HG03045 (cell line): Measurements from ENCODE around the gene PLD1.
"Not testable (repeated sequence)": the region's sequence is repeated elsewhere in the genome, so short reads cannot be mapped to it uniquely, and the experiment has no call there.

Experiments
- ATAC-seq: cut with Tn5 transposase; IDR thresholded peaks from one replicate; pipeline ENCODE4 v1.9.1; 2021; ENCODE audit warnings: mild to moderate bottlenecking, moderate library complexity; ENCODE audit not compliant: unreplicated experiment

The PLD1 gene

DNA sequence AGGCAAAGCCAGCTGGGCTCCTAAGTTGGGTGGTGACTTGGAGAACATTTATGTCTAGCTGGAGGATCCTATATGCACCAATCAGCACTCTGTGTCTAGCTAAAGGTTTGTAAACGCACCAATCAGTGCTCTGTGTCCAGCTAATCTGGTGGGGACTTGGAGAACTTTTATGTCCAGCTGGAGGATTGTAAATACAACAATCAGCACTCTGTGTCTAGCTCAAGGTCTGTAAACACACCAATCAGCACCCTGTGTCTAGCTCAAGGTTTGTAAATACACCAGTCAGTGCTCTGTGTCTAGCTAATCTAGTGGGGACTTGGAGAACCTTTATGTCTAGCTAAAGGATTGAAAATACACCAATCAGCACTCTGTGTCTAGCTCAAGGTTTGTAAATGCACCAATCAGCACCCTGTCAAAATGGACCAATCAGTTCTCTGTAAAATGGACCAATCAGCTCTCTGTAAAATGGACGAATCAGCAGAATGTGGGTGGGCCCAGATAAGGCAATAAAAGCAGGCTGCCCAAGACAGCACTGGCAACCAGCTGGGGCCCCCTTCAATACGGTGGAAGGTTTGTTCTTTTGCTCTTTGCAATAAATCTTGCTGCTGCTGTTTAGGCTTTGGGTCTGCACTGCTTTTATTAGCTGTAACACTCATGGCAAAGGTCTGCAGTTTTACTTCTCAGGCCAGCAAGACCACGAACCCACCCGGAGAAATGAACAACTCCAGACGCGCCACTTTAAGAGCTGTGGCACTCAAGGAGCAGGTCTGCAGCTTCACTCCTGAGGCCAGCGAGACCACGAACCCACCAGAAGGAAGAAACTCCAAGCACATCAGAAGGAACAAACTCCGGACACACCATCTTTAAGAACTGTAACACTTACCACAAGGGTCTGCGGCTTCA lies 63.7 kb downstream of the PLD1 start:
- not testable (repeated sequence) for ATAC-seq

DNA sequence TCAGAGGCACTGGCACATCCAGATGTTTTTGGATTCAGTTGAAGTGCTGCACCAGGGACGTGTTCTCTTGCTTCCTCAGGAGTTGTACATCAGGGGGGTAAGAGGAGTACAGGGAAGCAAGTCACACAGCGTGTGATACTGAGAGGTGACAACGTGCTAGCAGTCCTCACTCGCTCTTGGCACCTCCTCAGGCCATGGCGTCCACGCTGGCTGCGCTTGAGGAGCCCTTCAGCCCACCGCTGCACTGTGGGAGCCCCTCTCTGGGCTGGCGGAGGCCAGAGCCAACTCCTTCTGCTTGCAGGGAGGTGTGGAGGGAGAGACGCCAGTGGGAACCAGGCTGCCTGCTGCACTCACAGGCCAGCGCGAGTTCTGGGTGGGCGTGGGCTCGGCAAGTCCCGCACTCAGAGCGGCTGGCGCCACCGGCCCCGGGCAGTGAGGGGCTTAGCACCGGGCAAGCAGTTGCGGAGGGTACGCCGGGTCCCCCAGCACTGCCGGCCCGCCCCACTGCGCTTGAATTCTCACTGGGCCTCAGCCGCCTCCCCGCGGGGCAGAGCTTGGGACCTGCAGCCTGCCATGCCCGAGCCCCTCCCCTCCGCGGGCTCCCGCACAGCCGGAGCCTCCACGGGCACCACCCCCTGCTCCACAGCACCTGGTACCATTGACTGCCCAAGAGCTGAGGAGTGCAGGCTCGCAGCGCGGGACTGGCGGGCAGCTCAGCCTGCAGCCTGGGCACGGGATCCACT lies 64.5 kb downstream of the PLD1 start:
- no peak for ATAC-seq

DNA sequence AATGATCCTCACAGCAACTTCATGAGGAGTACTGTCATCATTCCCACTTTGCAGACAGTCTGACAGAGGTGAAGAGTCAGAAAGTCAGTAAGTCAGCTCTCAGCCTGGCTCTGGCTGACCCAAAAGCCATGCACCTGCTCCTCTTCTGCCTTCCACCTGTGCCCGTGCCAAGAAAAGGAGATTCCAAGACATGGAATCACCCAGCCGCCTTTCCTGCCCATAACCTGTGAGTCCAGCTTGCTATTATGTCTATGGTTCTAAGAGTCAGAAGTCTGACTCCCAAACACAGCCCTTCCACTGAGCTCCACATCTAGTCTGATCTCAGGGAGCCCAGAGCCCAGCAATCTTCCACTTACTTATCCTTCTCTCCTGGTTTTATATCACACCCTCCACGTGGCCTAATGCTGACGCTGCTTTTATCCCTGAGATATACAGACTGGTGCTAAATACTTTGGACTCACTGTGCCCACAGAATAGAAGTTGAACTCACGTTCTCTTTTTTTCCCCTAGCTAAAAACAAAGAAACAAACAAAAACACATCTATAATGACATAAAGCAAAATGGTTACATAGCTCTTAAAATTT lies 66.0 kb downstream of the PLD1 start:
- no peak for ATAC-seq

DNA sequence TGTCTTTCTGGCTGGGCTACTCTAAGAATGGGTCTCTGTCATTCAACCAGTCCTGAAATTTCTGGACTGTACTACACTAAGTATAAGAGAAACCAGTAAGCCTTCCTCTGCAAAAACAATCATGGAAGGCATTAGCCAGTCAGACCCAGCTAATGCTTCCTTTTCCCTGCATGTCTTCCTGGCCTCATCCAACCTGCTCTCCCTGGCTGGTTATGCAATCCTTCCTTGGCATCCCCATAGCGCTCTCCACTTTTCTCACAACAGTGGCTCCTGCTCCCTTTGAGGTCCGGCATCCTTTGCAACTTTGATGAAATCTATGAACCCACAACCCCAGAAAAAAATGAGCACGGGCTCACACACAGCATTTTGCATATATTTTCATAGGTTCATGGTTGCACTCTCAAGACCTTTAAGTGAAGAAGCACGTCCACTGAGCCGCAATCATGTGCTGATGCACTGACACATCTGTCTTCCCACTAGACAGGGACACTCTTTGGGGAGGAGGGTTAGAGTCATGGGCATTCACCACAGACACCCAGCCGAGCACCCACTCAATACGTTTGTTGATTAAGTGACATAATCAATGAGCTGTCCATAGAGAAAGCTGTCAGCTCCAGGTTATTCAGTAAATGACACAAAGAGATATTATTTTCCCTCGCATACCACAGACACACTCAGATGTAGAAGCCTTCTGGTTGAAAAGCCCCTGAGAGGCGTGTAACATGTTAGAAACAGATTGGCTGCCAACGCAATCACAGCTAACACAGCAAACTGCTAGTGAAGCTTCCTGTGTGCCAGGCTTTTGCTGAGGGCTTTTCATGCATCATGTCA lies 66.7 kb downstream of the PLD1 start:
- no peak for ATAC-seq

DNA sequence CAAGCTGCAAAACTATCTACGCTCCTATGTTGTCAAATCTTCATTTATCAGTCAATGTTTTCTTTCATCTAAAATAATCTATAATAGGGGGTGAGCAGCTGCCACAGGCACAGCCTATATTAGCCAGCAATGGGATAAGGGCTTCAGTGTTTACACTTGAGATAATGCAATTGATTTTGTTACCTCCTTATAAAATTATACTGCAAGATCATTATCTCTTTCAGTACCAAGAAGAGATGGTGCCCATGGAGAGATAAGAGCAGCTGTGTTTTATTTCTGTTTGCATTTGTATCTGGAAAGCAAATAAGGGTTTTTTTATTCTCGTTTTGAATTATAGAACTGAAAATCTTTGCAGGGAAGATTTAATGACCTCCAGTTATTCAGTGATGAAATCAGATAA lies 68.9 kb downstream of the PLD1 start:
- no peak for ATAC-seq

DNA sequence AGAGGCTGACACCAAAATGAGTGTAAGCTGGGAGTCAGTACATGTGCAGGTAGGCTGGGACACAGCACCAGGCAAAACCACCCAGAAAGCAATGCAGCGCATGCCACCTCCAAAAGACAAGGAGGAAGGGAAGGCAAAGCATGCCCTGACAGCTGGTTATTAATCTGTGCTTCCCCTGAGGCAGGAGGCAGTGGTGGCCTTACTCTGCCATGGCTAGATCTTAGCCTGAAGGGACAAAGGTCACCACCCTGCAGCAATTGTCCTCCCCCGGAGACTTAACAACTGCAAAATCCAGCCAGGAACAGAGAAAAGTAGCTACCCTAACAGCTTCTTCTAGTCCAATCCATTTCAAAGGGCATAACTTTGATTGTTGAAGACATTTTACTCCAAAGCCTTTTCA lies 73.7 kb downstream of the PLD1 start:
- no peak for ATAC-seq

DNA sequence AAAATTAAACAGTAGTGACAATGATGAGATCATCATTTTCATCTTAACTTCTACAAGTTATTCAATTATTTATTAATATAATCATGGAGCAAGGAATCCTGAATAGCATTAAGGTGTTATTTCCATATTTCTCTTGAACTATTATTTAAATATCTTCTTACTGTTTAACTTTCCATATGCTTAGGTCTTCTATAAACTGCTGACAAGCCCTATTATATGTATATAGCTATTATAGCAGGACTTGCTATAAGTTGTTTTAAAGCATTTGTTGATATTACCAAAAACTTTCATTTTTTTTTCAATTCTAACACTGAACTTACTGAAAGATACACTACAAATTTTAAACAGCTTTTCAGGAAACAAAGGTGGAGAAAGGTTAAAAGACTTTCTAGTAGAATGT lies 76.7 kb downstream of the PLD1 start:
- ATAC-seq, result no peak

DNA sequence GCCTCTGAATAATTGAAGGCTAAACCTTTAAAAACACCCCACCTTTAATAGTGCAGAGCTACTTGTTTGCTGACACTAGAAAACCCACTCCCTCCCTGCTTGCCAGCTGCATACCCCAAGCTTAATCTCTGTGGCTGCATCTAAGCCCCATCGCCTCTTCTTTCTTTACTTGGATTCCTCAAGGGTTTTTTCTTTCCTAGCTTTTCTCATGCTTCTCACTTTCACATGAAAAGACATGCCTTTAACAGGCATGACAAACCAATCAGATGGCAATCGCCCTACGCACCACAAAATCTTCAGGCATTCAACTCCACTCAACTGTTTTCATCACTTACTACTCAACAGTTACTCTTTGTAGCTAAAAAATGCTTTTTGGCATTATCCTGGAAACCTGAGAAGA lies 77.5 kb downstream of the PLD1 start:
- ATAC-seq, result no peak

DNA sequence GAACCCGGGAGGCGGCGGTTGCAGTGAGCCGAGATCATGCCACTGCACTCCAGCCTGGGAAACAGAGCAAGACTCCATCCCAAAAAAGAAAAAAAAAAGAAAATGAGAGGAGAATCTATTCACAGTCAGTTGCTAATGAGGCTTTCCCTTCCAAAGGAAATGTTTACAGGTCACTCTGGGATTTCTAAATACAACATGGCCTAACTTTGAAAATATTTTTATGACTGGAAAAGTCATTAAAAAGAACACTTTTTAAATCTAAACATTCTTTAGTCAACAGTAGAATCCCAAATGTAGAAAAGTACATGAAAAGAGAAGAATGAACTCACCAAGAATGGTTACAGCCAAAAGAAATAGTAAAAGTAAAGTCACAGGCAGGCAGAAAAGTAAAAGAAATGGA lies 78.6 kb downstream of the PLD1 start:
- ATAC-seq, result no peak

DNA sequence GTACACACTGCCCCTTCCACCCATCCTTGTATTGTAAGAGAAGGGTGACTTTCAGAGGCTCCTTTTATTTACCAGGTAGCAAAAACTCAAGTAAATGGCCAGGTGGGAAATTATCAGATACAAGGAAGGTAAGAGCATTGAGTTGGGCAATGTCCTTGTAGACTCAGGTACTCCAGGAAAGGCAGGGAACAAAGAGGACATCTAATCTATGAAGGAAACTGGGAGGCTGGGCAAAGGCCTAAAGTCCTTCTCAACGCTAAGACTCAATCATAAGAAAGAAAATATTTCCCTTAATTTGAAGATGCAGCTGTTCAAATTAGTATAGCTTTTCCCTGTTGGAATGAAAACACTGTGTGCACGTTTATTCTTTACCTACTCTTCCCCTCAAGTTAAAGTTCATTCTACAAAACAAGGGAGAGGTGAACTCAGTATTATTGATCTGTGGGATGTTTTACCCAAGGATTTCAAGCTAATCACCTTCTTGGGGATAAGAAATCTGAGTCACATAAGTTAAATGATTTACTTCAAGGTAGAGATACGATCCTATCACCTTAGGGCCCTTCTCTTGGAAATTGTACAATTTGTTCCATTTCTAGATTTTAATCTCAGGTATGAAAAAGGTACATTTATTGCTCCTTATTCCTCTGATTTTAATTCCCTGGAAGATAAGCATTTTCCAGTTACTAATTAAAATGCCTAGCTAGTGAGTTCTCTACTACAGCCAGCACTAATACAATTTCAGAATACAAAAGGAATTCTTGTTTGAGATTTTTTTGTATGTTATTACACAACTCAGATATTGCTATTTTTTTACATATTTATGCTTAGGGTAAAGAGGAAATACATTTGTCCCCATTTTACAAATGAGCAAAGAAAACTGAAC lies 80.6 kb downstream of the PLD1 start:
- no peak for ATAC-seq

DNA sequence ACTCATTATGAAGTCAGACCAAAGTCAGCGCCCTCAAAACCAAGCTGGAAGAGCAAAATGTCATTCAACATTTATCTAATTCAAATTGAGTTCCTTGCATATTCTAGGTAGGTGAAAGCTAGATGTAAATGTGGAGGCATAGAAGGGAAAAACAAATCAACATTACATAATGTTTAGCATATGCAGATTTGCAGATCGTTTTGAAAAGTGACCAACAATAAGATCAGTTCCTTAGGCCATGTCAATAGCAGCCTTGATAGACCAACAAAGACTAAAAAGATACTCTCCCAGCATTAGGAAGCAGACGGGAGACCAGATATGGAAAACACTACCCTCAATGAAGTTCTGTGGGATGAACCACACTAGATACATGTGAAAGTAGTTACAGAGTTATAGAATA lies 83.0 kb downstream of the PLD1 start:
- ATAC-seq, result no peak

DNA sequence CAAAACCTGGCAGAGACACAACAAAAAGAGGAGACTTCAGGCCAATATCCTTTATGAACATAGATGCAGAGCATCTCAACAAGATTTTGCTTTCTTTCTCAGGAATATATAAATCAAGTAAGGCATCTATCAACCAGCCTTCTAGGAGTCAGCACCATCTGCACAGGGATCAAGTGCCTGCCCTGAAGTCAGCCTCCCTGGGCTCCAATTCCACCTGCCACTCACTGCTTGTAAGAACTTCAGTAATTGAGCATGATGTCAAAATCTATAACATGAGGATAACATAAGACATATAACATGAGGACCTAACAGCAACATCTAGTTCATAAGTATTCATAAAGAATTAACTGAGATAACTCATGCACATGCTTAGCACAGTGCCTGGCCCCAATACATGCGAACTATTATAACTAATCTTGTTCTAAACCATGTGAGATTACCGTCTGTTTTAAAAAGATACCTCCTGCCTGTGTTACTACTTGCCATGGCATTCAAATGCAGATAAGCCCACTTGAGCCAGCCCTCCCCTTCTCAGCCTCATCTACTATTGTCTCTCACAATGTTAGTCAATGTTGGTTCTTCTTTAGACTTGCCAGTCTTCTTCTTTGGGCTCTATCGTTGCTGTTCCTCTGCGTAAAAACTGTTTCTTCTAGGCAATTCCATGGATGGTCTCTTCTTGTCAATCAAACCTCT lies 91.6 kb downstream of the PLD1 start:
- ATAC-seq, result no peak

DNA sequence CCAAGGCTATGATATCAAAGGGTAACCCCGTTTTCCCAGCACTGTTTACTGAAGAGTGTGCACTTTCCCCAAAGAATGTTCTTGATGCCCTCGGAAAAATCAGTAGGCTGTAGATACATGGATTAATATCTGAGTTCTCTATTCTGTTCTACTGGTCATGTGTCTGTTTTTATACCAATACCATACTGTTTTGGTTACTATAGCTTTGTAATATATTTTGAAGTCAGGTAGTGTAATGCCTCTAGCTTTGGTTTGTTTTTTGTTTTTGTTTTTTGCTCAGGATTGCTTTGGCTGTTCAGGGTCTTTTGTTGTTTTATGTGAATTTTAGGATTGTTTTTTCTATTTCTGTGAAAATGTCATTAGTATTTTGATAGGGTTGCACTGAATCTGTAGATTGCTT lies 95.1 kb downstream of the PLD1 start:
- no peak for ATAC-seq

DNA sequence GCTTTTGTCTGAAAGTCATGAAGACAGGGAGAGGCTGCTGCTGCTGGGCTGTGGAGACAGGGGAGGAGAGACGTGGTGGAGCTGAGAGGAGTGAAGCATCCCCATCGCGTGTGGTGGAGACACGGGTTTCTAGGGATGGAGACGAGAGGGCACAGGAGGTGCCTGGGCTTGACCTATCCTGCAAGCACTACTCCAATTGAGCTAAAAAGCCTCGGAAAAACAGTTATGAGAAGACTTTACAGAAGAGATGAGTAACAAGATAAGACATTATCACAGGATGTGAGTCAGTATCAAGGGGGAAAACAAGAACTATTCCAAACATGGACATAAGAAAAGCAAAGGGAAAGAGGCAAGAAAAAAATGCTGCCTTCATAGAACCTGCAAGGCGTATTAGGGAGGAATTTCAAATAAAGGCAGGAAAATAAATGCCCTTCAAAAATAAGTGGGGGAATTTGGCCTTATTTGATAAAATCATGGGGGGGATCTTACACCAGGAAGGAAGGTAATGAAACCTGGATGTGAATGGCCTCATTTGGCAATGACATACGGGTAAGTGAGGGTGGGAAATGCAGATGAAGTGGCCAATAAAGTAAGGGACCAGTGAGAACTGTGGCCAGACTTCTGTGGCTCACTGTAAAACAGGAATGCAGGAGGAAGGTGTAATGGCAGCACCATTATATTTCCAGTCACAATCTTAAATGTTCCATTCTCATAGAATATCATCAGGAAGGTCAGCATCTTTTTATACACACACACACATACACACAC lies 97.9 kb downstream of the PLD1 start:
- ATAC-seq, result no peak

DNA sequence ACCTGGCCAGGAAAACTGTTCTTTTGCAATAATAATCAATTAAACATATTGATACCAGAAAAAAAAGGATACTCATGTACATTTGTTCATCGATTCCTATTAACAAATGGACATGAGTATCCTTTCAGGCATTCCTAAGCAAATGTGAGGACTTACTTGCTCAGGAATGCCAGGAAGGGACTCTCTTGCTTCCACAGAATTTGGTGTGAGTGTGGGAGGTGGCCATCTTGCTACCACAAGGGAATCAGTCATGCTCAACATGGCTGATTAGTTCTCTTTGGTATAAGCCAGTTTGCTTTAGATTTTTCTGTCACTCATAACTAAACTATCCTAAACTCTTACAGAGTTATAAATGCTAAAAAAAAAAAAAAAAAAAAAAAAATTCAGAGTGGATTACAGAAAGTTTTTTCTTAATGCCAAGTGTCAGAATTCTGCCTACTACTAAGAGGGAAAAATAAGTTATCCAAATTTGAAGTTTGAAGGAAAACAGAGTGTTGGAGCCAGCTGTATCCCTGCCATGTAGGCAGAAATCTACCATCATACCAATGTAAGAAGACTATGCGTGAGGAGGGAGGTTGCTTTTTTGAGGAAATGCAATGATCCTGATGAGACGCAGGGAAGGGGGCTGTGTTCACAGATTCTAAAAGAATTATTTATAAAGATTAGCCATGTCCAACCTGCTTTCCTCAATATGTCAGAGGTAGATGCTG lies 98.7 kb downstream of the PLD1 start:
- no peak for ATAC-seq

DNA sequence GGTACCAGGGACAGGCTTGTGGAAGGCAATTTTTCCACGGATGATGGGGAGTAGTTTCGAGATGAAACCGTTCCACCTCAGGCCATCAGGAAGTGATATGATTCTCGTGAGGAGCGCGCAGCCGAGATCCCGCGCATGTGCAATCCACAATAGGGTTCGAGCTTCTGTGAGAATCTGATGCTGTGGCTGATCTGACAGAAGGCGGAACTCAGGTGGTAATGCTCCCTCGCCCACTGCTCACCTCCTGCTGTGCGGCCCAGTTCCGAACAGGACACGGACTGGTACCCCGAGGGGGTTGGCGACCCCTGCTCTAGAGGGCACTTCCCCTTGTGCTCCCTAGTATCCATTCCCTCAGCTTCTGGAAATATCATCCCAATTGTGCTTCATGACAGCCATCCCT lies 99.9 kb downstream of the PLD1 start:
- no peak for ATAC-seq

DNA sequence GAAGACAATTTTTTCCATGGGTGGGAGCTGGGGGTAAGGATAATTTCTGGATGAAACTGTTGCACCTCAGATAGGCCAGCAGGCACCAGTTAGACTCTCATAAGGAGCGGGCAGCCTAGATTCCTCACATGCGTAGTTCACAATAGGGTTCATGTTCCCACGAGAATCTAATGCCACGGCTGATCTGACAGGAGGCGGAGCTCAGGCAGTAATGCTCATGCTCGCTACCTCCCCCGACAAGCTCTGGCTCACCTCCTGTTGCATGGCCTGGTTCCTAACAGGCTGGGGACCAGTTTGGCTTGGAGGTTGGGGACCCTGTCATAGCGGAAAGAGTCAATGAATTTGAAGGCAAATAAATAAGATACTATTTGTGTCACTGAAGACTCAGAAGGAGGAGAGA lies 105.5 kb downstream of the PLD1 start:
- ATAC-seq, result no peak

DNA sequence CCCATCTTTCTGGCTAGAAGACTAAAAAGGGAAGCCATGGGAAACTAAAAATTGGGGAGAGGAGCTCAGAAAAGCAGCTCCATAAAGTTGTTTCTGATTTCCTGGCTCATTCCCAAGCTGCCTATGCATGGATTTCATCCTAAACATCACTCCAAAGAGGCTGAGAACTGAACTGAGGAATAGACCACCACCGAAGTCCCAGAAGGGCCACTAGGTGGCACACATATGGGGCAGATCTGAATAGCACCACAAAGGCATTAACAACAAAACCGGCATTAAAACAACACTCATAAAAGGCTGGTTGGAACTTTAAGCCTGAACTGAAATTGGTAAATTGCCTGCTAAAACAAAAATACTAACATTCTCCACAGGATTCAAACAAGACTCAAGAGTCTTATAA lies 106.3 kb downstream of the PLD1 start:
- ATAC-seq, result no peak
